ENCODE results near the gene RPS18.

The RPS18 gene

DNA sequence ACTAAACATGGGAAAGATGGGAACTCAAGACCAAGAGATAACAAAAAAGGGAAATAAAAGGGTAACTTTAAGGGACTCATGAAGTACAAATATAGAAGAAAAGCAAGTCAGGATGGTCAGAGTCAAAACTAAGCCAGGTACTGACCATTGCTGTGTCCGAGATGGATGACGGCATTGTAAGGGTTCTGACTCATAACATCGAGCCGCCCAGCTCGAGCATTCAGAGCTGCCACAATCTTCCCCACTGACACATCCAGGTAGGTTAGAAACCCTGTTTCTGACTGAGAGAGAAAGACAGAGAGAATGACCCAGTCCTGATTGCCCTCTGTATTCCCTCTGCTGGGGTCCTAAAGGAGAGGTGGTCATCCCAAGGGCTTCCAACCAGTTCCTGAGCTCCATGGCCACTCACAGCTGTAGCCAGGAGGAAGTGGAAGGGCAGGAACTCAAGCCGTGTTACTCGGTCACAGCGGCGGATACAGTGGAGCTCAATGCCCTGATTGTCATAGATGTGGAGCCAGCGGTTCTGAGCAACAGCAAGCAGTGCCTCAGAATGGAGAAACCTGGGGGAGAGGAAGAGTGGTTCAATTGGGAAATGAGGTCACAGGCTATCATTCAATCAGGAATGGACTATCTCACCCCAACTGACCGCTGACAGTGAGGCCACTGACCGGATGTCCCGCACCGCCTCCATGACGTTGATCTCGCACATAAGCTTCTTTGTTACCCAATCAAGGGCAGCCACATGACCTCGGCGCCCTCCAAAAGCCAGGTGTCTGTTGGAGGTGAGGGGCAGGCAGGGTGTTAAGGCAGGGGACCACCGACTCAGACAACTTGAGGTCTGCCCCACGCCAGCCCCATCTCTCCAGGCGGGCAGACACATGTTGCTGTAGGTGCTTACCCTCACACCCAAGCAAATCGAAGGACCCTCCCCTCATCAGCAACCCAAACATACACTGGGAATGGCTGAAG lies 15.4 kb downstream of the RPS18 start:
- no peaks in the 10 kb centered on the region for H3K27me3 ChIP-seq
- H3K9ac ChIP-seq, result peak overlapping the region in 10 of 11 experiments; percentile 82 to 90 (median 86); a peak in 21 of 22 replicates
- peaks cover 0 to 73% (median 20%) of the 10 kb centered on the region in 11 experiments; a peak in 16 of 22 replicates for H4K20me1 ChIP-seq
- no peaks in the 10 kb centered on the region for H3K9me3 ChIP-seq (replicated peaks in 1 of 11)
- no peak for TF ChIP-seq Cebpa-rat (IDR thresholded peaks at IDR 0.05)
- peak overlapping the region in 1 of 11 experiments; percentile 85; a peak in 1 of 22 replicates for H3K27ac ChIP-seq
- peaks cover 27 to 45% (median 35%) of the 10 kb centered on the region in 10 experiments for H3K4me1 ChIP-seq
- peak overlapping the region; percentile 87 to 100 (median 97) for H3K4me2 ChIP-seq
- H3K36me3 ChIP-seq, result peaks cover 69 to 79% (median 74%) of the 10 kb centered on the region in 11 experiments
- peak overlapping the region in 9 of 10 experiments; percentile 73 to 91 (median 81); a peak in 16 of 20 replicates for H3K4me3 ChIP-seq

DNA sequence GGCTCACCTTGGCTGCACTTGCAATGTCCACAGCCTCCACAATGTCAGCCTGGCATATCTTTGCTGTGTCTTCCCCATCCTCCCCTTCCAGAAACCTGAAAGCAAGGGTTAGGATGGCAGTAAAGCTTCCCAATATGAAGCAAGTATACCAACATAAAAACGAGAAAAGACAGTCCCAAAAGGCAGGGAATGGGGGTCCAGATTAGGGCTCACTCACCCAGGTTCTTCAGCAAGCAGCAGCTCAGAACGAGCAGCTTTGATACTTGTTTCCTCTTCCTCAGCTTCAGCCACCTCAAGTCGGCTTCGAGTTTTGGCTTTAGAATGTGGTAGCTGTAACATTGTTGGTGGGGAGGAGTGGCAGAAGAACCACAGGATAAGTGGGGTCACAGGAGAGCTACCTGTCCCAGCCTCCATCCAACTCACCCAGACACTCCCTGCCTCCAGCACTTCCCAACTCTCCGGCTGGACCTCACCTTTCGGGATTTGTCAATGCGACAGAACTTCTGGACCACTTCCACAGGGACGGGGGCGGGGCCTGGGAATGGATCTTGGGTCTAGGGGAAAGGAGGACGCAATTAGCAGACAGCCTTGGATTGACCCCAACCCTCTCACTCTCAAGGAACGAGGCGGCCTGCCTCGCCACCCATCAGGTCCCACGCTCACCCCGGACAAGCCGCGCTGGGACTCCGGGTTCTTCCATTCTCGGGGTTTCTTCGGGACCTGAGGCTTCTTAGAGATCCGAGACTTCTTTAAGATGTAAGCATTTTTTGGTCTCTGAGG lies 16.5 kb downstream of the RPS18 start:
- TF ChIP-seq Cebpa-rat (IDR thresholded peaks at IDR 0.05), result no peak
- no peaks in the 10 kb centered on the region for H3K9me3 ChIP-seq (replicated peaks in 1 of 11)
- peak overlapping the region; percentile 30 to 85 (median 75); a peak in 21 of 22 replicates for H3K27ac ChIP-seq
- H3K9ac ChIP-seq, result peak overlapping the region; percentile 81 to 90 (median 86)
- H4K20me1 ChIP-seq, result peaks cover 0 to 63% (median 26%) of the 10 kb centered on the region in 11 experiments; a peak in 16 of 22 replicates
- H3K4me2 ChIP-seq, result peak overlapping the region; percentile 87 to 100 (median 97)
- peaks cover 69 to 79% (median 74%) of the 10 kb centered on the region in 11 experiments for H3K36me3 ChIP-seq
- H3K27me3 ChIP-seq, result no peaks in the 10 kb centered on the region
- peaks cover 27 to 55% (median 39%) of the 10 kb centered on the region in 10 experiments for H3K4me1 ChIP-seq
- peak overlapping the region; percentile 73 to 91 (median 82) for H3K4me3 ChIP-seq

DNA sequence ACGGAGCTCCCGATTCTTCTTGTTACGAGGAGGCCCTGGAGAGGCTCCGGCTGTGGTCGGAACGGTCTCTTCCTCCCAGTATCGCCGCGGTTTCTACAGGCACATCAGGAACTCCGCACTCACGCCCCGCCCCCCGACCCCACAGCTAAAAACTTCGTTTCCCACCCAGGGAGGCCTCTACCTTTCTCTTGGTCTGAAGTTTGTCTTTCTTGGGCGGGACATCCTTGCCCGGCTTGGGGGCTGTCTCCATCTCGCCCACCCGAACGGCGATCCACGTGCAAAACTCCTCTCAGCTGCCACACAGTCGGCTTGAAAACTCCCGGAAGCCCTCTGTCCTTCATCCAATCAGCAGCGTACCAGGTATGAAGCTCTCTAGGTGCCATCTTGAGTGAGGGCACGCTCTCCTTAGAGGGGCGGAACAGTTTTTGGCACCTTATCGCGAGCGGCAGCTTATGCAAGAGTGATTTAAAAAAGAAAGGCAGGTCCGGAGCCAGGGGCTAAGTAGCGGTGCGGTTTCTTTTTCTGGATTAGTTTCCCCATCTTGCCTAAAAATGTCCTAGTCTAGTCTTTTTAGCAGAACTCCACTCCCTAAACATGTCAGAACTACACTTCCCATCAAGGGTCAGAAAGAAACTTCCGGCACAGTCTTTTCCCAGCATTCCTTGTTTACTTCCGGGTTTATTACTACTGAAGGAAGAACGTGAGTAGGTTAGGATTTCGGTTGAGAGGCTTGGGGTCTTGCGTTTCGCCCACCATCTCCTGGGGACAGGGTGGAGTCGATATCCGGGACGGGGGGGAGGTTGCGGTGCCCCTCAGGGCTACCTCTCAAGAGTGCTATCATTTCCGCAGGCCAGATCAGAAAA lies 17.3 kb downstream of the RPS18 start, which contains the start of the genes PFDN6 and WDR46:
Gene PFDN6 (plus strand): TSS at position 681 of the 863 bp plus-strand sequence. CDS start 256 bp downstream, outside the sequence.
Gene WDR46 (minus strand): TSS at position 319 of the 863 bp plus-strand sequence. CDS start 69 bp downstream, at position 250.
- Histone ChIP-seq H3K4me3 (peak within 1 kb of the TSS; percentile 73 to 91 (median 82)), H4K20me1 (peaks cover 0 to 55% (median 26%) of the 10 kb centered on the region in 11 experiments; a peak in 16 of 22 replicates), H3K36me3 (peaks cover 69 to 79% (median 74%) of the 10 kb centered on the region in 11 experiments), H3K9ac (peak within 1 kb of the TSS; percentile 81 to 90 (median 86)), H3K4me2 (peak within 1 kb of the TSS; percentile 87 to 100 (median 97)), H3K9me3 (replicated peaks in 1 of 11) (no peaks in the 10 kb centered on the region), H3K27ac (peak within 1 kb of the TSS; percentile 57 to 85 (median 75); a peak in 21 of 22 replicates), H3K4me1 (peaks cover 27 to 63% (median 39%) of the 10 kb centered on the region in 10 experiments), H3K27me3 (no peaks in the 10 kb centered on the region)
- TF ChIP-seq Cebpa-rat (IDR thresholded peaks at IDR 0.05), result no peak

DNA sequence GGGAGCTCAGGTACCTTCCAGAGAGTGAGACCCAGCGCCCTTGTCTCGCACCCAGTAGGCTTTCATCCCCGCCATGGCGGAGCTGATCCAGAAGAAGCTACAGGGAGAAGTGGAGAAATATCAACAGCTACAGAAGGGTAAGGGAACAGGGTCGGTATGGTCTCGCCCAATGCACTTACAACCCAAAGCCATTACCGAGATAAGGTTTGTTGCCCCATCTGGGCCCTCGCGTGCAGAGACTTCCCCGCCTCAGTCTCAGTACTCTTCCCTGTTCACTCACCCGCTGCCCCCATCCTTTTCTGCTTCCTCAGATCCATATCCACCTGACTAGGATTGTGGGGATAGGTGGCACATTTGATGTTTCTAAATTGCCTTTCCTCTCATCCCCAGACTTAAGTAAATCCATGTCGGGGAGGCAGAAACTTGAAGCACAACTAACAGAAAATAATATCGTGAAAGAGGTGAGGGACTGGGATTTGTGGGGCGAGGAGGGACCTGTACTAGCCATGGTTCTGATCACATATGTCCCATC lies 18.0 kb downstream of the RPS18 start:
- Histone ChIP-seq H3K36me3 (peaks cover 69 to 79% (median 73%) of the 10 kb centered on the region in 11 experiments), H3K27ac (peak overlapping the region; percentile 57 to 85 (median 75); a peak in 21 of 22 replicates), H3K27me3 (no peaks in the 10 kb centered on the region), H3K4me1 (peaks cover 27 to 70% (median 39%) of the 10 kb centered on the region in 10 experiments), H3K9ac (peak overlapping the region; percentile 81 to 90 (median 86)), H3K4me3 (peak overlapping the region; percentile 73 to 91 (median 82)), H4K20me1 (peaks cover 0 to 55% (median 28%) of the 10 kb centered on the region in 11 experiments; a peak in 16 of 22 replicates), H3K9me3 (replicated peaks in 1 of 11) (no peaks in the 10 kb centered on the region), H3K4me2 (peak overlapping the region; percentile 87 to 100 (median 96))
- no peak for TF ChIP-seq Cebpa-rat (IDR thresholded peaks at IDR 0.05)

DNA sequence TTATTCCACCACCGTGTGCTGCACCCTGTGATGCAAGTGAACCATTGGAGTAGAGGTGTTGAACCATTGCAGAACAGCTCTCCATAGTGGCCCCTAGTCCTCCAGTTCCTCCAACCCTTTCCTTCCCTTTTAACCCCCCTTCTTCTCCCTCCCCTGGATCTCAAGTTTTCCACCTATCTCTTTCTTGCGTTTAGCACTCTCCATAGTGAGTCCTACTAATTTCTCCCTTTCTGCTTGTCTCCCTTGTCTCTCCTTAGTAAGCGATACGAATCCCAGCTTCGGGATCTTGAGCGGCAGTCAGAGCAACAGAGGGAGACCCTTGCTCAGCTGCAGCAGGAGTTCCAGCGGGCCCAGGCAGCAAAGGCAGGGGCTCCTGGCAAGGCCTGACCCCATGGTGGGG lies 18.6 kb downstream of the RPS18 start:
- Histone ChIP-seq H3K4me2 (peak overlapping the region; percentile 87 to 100 (median 96)), H3K27ac (peak overlapping the region in 10 of 11 experiments; percentile 64 to 85 (median 75); a peak in 12 of 22 replicates), H3K4me1 (peaks cover 27 to 76% (median 39%) of the 10 kb centered on the region in 10 experiments), H3K9me3 (replicated peaks in 1 of 11) (no peaks in the 10 kb centered on the region), H3K27me3 (no peaks in the 10 kb centered on the region), H4K20me1 (peaks cover 0 to 55% (median 27%) of the 10 kb centered on the region in 11 experiments; a peak in 15 of 22 replicates), H3K36me3 (peaks cover 69 to 79% (median 73%) of the 10 kb centered on the region in 11 experiments), H3K4me3 (peak overlapping the region; percentile 73 to 91 (median 82)), H3K9ac (peak overlapping the region; percentile 81 to 90 (median 86))
- TF ChIP-seq Cebpa-rat (IDR thresholded peaks at IDR 0.05), result no peak

DNA sequence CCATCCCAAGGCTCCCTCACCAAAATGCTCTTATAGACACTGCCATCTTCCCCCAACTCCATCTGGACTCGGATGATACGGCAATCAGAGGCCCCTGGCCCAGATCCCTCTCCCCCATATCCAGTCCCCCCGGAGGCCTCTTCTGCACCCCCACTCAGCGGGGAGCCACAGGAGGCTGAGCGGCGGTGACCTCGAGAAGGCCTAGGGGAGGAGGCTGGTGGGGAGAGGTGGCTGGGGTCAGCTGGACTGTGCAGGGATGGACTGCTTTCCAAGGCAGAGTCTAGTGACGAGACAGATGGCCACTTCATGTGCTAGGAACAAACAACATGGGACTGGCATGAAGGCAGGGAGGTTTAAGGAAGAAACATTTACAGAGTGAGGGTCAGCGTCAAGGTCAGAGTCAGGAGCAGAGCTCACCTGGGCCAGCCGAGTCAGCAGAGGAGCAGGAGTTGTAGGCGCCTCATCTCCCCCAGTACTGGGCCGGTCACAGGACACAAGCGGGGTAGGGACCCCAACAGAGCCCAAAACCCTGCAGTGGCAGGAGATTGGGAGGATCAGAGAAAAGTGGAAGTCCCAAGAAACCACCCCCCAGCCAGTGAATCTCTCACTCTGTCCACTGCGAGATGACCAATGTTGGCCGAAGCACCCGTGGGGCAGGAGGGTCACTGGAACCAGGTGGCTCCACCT lies 21.3 kb downstream of the RPS18 start:
- Histone ChIP-seq H3K4me1 (peaks cover 30 to 78% (median 40%) of the 10 kb centered on the region in 10 experiments), H3K4me3 (no peak overlapping the region), H3K27me3 (no peaks in the 10 kb centered on the region), H3K36me3 (peaks cover 57 to 67% (median 61%) of the 10 kb centered on the region in 11 experiments), H3K9ac (peak overlapping the region in 5 of 11 experiments; percentile 12 to 99 (median 25); a peak in 4 of 22 replicates), H3K9me3 (replicated peaks in 1 of 11) (no peaks in the 10 kb centered on the region), H4K20me1 (peaks cover 0 to 49% (median 21%) of the 10 kb centered on the region in 11 experiments; a peak in 15 of 22 replicates), H3K27ac (no peak overlapping the region), H3K4me2 (peak overlapping the region in 3 of 11 experiments; percentile 6 to 99 (median 30); a peak in 2 of 22 replicates)
- TF ChIP-seq Cebpa-rat (IDR thresholded peaks at IDR 0.05), result no peak
